ENCODE data around the gene FAM53B. TPM values are rescaled to one million over a fixed set of nuclear protein-coding genes. Genes with fewer than 3 reads are reported as not detected.

The FAM53B gene
- total RNA-seq, 1 experiment from 2014 or later: 11.4 TPM

DNA sequence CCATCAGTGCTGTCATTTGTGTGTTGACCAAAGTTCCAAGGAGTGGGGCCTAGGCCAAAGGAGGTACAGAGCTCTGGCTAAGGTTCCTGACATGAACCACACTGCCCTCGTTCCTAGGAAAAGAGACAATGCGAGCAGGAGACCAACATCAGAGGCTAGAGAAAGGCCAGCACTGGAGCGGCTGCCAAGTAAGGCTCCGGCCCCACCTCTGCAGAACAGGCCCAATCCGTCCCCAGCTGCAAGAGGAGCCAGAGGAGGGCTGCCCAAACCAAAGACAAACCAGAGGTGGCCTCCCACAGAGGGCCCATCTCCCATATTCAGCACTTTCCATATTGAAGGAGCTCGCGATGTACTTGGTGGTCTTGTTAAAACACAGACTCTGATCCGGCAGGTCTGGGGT, 81.0 kb downstream of the FAM53B start:
- DNase-seq (ENCODE audit: low read depth): no peak

DNA sequence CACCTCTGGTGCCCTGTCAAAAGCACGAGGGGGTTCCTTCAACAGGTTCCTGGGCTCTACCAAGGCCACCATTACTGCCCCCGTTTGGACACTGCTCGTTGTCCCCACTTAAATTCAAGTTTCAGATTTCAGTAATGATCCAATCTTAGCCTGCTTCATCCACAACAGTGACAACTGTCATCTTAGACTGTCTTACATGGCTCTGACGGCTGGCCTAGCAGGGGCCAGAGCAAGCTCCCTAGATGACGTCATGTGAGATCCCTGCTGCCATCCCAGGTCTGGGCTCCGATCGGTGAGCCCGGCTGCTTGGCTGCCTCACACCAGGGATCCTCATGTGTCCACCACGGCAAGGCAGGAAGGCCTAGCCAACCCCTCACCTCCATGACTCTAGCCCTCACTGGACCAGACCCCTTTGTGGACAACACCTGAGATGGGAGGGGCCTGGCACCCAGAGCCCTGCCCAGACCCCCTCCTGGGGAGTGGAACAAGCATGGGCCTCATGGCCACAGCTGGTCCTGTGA, 82.5 kb downstream of the FAM53B start:
- DNase-seq (ENCODE audit: low read depth): no peak

DNA sequence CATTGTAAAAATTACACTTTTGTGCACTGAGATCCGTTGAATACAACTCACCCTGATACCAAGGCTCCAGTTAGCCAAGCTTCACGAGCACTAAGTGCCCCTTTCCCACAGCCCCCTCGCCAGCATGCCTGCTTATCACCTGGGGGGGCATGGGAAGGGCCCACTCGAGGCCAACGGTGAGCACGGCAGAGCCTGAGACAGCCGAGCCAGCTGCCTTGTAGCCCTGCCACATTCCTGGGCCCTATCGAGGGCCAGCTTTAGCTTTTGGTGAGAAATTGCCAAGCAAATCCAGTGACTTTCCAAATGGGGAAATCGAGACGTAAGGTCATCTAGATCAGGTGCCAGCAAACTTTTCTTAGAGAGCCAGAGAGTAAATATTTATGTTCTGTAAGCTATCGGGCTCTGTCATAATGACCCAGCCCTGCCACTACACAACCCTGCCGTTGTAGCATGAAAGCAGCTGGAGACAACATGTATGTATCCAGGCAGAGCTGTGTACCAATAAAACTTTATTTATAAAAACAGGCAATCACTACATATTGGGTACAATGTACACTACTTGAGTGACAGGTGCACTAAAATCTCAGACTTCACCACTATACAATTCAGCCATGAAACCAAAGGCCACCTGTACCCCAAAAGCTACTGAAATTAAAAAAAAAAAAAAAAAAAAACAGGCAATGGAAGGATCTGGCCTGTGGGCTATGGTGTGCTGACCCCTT, 83.6 kb downstream of the FAM53B start:
- DNase-seq (ENCODE audit: low read depth): no peak

DNA sequence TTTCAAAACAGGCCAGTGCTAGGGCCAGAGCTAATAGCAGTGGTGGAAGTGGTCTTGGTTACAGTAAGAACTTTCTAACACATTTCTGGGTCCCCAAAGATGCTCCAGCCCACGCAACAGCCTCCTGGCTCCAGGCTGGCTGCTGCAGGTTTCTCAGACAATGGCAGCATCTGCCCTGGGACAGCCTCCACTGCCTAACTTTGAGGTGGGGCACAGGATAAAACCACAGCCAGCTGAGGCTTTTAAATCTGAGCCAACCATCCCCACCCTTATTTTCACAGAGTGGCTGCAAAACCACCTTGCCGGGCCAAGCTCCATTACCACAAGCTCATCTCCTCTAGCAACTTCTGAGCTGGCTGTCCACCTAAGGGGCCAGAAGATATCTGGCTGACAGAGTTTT, 84.8 kb downstream of the FAM53B start:
- DNase-seq (ENCODE audit: low read depth): no peak

DNA sequence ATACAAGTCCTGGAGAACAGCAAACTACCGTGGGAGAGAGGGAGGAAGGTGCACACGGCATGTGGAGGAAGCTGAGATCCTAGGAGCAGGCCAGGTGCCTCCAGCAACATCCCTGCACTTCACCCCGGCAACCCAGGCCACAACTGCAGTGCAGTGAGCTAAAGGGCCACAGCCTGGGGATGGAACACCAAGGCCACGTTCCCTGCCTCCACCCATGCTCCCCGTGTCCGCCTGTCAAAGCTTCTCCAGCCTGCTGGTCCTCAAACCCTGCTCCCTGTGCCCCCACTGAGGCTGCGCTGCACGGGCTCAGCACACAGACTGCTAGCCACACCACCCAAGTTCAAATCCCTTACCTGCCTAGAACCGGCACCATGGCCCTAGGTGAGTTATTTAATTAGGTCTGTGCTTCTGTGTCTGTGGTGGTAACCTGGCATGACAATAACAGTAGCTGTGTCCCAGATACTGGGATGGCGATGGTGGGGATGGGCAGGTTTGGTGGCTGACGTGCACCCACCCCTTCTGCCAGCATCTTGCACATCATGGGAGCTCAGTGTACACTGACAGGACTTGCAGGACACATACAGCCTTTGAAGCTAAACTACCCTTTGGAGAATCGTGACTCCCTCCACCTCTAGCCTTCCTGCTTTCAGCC, 85.5 kb downstream of the FAM53B start:
- DNase-seq (ENCODE audit: low read depth): no peak

DNA sequence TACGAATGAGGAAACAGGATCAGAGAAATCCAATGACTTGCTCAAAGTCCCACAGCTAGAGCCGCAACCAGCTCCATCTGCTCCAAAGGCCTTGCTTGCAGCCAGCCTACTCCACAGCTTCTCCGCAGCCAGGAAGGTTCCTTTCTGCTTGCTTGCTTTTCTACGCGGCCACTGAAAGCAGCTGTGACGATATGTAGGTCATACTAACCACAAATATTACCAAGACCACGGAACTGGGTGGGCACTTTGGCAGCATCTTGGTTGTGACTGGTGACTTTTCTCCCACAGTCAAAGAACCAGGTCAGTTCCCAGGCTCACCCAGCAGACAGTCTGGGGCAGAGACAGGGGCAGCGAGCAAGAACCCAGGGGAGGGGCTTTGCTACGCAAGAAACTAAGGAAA, 86.4 kb downstream of the FAM53B start:
- DNase-seq (ENCODE audit: low read depth): no peak

DNA sequence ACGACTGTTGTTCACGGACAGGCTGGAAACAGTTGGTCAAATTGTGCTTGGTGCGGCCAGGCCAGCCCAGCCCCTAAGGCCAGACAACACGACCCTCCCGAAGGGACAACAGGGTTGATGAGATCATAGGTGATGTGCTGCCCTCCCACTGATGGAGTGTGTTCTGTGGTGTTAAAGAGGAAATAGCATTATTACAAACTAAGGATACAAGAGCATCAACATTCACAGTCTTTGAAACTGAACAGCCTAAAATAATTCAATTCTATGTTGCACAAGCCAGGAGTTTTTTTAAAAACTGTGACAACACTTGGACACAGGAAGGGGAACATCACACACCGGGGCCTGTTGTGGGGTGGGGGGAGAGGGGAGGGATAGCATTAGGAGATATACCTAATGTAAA, 87.6 kb downstream of the FAM53B start:
- DNase-seq (ENCODE audit: low read depth): no peak

DNA sequence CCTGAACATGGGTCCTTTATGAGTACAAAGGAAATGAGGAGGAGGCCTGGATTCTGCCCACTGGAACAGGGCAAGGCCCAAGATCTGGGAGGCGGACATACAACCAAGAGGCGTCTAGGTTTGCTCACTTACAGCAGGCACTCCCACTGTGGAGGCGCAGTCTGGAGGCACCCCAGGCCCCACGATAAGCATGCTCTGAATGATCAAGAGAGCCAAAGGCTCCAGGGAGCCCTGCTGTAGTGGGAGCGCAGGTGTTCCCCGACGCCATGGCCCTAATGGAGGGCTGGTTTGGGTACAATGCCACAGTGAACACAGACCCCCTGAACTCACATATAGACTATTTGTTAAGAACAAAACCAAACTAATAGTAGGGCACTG, 88.1 kb downstream of the FAM53B start:
- DNase-seq (ENCODE audit: low read depth): no peak

DNA sequence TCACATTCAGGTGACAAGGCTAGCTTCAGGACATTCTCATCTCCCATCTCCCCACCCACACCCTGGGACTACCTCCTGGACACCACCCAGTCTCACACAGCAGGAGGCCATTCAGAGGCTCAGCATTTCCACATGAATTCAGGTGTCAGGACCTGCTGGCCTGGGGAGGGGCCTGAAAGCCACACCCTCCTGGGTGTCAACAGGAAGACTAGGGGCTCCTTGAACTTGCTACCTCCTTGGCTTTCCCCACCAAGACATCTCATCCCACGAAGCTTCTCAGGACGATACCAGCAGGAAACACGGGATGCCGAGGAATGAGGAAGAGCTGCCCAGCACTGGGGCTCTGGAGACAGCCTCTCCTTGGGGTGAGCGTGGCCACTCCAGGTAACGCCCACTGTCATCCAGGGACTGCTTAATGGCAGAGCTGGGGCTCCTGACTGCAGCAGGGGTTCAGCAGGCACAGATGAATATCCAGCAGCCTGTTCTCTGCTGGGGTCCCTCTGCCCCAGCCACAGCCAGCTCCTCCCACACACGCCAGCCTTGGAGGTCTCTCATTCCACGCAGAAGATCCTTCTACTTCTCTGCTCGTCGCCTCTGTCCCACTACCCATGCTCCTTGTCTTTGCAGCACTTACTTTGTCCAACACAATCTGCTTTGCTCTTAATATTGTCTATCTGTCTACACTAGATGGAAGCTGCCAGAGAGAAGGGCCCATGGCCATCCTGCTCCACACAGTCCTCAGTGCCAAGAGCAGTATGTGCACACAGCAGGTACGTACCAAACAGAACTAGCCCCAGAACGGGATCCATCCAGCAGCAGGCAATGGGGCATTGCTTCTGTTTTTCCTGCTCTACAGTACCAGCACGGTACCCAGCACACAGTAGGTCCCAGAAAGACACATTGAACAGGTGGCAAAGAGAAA, 88.7 kb downstream of the FAM53B start:
- no peak for DNase-seq (ENCODE audit: low read depth)

DNA sequence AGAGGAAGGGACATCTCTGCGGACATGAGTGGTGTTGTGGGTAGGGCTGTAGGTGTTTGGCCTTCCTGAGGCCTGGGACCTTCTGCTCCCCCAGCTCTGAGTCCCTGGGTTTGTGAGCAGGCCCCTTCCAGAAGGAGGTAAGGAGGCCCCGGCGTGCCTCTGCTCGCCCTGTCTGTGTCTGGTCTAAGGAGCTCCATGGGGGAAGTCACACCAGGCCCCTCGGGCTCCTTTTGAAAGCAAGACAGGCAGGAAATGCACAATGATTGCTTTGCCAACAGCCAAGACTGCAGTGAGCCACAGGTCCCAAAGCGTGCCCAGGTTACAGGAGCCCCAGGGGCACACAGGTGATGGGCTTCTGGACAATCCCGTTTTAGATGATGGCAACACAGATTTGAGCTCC, 89.5 kb downstream of the FAM53B start:
- no peak for DNase-seq (ENCODE audit: low read depth)

DNA sequence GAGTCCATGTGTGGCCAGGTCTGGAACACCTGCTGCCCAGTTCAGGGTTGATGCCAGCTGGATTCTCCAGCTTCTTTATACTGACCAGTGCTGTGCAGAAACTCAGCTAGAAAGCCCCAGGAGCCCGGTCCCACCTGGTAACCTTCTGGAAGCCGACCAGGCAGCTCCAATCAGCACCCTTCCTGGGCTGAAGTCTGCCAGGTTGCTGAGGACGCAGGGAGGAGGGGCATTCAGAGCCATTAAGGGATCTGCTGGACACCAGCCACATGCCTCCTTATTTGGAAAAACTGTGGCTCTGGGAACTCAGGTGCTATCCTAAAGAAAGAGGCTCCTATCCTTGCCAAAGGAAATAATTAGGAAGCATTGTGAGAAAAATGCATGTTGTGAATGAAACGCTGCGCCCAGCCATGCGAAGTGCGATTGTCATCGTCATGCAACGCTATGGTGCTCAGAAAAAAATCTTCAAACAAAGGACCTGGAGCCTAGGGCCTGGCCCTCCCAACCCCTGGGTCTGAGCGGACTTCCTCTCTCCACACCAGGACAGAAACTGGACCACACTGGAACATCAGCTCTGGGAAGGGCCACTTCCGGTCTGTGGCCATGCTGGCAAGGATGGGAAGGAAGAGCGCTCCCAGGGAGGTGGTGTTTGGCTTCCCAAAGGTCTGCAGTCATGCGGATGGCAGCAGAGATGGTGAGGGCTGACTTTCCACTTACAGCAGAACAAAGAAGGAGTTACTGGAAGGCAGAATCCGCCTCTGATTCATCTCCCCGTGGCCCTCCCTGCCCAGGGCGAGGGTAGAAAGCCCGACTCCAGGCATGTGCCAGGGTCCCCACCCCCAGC, 90.1 kb downstream of the FAM53B start:
- no peak for DNase-seq (ENCODE audit: low read depth)

DNA sequence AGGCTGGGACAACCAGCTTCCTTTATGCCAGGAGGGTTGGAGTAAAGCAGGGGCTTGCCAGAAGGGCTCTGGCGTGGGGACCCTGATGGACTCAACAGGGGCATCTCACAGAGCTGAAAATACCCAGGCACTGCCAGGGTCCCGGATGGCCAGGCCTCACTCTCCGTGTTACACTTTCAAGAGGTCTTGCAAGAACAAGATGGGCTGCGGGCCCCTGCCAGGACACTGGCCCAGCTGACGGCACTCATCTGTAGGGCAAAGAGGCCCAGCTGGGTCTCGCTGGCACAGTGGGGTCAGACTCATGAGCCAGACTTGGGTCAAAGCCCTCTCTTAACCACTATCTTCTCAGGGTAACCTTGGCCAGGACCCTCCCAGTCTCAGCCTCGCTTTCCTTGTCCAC, 90.9 kb downstream of the FAM53B start:
- DNase-seq (ENCODE audit: low read depth): no peak

DNA sequence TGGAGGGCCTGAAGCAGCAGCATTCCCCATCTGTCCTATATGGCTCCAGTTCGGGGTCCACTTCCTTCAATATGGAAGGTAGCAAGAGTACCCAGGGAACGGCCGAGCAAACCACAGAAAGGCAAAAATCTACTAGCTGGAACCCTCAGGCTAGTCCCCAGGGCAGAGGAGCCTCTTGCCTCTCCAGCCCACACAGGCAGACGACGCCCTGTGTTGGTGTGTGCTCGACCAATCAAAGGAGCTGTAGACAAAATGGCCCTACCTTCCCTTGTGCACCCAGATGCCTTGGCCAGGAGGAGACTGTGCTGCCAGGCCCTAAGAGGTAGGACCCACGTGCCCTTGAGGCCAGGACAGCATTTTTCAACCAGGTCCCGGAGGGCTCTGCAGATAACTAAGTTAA, 91.5 kb downstream of the FAM53B start:
- DNase-seq (ENCODE audit: low read depth): no peak

DNA sequence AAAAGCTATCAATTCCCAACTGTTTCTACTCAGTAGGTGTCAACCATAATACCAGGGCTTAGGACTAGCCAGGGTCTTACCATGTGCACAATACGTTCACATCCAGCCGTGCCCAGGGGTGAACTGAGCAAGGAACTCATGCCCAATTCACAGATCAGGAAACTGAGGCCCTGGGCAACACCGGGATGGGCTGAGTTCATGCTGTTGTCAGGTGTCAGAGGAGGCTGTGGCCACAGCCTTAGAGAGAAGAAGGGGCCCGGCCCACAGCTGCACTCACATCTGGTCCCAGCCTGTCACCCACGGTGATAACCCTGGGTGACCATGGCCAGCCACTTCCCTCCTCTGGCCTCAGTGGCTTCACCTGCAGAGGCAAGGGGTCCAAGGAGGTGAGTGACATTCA, 92.0 kb downstream of the FAM53B start:
- DNase-seq (ENCODE audit: low read depth): no peak

DNA sequence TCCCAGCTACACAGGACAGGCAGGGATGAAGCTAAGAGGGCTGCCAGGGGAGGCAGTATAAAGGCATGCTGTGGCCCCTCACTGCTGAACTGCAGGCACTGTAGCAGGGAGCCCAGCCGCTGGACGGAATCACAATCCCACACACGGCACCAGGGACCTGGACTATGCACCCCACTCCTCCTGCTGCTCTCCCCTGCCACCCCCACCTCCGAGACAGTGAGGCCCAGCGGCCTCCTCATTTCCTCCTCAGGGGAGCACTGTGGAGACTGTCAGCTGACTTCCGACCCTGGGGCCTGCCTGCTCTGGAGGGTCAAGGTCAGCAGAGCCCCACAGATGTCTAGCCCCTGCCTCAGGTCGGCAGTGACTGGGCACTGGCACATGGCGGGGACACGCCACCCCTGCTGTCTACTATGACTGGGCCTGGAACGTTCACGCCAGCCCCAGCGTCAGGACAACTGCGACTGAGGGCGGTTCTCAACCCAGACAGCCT, 92.7 kb downstream of the FAM53B start:
- no peak for DNase-seq (ENCODE audit: low read depth)

DNA sequence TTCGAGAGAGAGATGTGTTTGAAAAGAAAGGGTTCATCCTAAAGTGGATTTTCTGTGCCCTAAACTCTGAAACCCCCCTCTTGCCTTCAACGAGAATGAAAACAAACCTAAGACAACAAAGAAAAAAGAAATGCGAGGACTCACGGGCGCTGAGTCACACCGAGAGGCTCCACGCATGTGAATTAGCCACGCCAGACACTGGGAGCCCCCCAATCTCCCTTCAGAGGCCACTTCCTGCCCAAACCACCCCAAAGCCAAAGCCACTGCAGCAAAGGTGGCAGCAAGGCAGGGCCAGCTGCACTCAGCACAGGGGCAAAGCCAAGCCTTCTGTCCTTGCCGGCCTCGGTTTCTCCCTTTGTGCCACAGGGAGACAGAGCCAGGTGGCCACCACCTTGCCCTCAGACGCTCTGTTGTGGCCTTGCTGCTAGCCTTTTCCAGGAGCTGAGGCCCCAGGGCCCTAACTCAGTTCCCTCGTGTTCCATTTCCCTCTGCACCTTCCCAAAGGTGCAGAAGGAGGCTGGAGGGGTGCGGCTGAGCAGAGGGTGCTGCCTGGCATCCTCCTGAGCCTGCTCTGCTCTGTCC, 93.3 kb downstream of the FAM53B start:
- no peak for DNase-seq (ENCODE audit: low read depth)

DNA sequence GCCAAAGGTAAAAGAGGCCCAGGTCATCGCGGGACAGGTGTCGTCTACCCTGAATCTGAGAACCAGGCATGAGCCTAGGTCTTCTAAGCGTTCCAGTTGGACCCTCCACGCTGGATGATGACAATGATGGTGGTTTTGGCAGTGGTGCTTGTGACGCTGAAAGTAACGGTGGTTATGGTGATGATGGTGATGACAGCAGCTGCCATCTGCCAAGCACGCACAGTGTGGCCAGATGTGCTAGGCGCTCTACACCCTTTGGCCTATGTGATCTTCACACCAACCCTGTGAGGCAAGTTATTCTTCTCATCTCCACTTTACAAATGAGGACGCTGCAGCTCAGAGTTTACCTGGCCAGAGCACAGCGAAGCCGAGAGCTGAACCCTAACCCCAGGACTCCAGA, 93.9 kb downstream of the FAM53B start:
- no peak for DNase-seq (ENCODE audit: low read depth)

DNA sequence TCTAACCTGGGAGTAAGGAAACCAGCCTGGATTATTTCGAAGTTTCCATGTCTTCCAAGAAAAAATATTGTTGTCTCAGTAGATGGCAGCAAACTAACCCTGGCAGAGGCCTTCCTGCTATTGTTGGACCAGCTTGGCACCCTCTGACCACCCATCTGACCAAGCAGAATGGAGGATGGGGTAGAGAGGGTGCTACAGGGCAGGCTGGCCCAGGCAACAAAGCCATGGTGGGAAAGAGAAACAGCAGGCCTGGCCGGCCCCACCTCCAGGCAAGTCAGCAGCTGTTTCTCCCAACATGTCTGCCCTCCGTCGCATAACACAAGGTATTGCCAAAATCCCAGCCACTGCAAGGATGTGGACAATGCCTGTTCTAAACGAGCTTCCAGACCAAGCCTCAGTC, 95.0 kb downstream of the FAM53B start:
- no peak for DNase-seq (ENCODE audit: low read depth)

DNA sequence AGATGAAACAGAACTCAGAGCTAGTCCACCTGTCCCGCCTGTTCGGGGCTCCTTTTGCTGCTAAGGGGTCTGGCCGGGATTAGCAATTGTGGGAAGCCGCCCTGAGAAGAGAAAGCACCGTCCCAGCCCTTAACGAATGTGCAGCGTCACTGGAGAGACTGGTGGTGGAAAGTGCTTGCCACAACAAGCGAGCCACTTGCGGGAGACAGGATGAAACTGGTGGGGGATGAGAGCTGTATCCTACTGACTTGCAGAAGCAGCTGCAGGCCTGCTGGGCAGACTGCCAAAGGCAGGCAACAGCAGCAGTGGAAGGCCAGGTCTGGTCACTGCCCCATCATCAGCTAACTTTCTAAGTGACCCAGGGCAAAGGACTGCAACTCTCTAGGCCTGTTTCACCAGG, 95.4 kb downstream of the FAM53B start:
- no peak for DNase-seq (ENCODE audit: low read depth)

DNA sequence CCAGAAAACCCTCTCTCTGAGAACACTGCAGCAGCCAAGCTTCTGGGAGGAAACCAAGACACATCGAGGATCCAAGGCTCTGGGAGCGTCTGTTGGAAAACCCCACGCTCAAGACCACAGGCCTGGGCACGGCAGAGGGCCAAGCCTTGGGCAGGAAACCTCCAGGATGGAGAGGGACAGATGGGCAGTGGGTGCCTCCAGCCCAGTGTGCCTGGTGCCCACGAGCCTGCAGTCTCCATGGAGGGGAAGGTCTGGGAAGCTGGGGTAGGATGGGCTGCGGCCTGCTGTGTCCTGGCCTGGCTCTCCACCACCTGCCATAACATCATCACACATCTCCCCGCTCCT, 96.1 kb downstream of the FAM53B start:
- DNase-seq (ENCODE audit: low read depth): no peak
